Measurements from ENCODE around the gene FNDC3A.

DNA sequence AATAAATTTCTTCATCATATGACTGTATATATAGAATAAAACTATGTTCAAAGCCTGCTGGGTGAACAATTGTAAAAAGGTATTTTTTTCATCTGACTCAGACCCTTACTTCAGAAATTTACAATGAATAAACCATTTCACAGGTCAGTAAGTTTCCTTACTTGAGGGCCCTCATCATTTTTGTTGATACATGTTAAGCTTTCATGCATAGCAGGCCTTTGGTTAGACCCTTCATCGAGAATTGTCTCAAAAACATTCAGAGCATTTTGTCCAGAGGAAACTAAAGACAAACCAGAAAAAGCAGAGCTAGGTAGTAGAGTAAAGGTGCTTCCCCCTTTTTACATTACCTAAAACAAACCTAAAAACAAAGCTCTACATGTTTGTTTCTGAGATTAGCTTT lies 46.2 kb downstream of the FNDC3A start:
- no peak for TF ChIP-seq EZH2 (optimal IDR thresholded peaks at IDR 0.05; ENCODE audit: low read depth, low read length)
- TF ChIP-seq, protein P1, sequence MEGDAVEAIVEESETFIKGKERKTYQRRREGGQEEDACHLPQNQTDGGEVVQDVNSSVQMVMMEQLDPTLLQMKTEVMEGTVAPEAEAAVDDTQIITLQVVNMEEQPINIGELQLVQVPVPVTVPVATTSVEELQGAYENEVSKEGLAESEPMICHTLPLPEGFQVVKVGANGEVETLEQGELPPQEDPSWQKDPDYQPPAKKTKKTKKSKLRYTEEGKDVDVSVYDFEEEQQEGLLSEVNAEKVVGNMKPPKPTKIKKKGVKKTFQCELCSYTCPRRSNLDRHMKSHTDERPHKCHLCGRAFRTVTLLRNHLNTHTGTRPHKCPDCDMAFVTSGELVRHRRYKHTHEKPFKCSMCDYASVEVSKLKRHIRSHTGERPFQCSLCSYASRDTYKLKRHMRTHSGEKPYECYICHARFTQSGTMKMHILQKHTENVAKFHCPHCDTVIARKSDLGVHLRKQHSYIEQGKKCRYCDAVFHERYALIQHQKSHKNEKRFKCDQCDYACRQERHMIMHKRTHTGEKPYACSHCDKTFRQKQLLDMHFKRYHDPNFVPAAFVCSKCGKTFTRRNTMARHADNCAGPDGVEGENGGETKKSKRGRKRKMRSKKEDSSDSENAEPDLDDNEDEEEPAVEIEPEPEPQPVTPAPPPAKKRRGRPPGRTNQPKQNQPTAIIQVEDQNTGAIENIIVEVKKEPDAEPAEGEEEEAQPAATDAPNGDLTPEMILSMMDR (IDR thresholded peaks at IDR 0.05; ENCODE audit: low read length): no peak
- no peak for TF ChIP-seq EZH2phosphoT487 (IDR thresholded peaks at IDR 0.05; ENCODE audit: low read length)

Measured in MM.1S (cell line).